Measurements from ENCODE around the gene HYCC1.
"Not testable (repeated sequence)": the region's sequence is repeated elsewhere in the genome, so short reads cannot be mapped to it uniquely, and the experiment has no call there.

The HYCC1 gene

DNA sequence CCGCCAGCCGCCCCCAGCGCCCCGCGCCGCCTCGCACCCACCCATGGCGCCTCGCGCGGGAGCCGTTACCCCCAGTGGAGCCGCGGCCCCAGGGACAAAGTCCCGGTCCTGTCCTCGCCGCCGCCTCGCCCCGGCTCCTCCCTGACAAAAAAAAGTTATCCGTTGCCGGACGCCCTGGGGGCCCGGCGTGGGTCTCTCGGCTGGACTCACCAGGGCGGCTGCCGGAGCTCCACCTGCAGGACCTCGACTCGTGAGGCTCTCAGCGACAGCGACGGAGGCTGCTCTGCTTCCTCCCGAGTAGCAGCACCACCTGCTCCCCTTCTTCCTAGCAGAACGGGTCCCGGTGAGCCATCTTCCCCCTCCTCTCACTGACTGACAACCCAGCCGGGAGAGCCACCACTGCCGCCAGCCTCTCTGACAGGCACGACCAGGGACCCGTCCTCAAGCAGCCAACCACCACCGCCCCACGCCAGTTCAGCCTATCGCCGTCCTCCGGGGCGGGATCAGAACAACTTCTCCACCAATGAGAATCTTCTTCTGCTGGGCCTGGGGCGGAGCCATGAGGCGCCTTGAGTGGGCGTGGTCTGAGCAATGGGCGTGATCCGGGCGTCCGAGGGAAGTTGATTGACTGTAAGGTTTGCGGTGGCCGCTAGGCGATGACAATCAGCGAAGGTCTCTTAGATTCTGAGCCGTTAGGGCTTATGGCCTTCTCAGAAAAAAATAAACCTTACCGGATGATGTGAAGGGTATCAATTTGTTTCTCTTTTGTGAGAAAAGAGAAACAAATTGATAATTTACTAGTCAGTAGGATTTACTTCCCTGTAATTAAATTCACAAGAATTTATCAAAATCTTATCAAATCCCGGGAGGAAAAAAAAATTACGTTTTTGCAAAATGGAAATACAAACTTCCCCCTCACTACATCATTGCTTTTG lies at the start of gene HYCC1:
Gene HYCC1, minus strand, starts transcription at position 416 of the 935 bp plus-strand sequence. CDS start 23,019 bp downstream, outside the sequence.
- DNase-seq = peak; percentile 98

DNA sequence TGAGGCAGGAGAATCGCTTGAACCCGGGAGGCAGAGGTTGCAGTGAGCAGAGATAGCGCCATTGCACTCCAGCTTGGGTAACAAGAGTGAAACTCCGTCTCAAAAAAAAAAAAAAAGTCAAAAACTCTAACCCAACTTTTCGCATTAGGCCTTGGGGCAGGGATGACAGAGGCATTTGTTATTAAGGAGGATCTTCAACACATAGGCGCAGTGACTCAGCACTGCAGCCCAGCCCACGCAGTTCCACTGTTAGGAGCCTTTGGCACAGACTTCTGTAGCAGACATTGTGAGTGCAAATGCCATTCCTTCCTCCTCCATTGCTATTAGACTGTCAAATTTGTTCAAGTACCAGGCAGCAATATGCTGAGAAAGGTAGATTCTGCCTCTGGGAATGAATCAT lies 48.5 kb upstream of the HYCC1 start:
- DNase-seq = peak; percentile 26

DNA sequence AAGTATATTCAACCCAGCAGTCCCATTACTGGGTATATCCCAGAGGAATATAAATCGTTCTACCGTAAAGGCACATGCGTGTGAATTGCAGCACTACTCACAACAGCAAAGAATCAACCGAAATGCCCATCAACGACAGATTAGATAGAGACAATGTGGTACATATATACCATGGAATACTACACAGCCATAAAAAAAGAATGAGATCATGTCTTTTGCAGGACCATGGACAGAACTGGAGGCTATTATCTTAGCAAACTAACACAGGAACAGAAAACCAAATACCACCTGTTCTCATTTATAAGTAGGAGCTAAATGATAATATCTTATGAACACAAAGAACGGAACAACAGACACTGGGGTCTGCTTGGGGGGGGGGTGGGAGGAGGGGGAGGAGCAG lies 47.4 kb upstream of the HYCC1 start:
- DNase-seq = no peak

DNA sequence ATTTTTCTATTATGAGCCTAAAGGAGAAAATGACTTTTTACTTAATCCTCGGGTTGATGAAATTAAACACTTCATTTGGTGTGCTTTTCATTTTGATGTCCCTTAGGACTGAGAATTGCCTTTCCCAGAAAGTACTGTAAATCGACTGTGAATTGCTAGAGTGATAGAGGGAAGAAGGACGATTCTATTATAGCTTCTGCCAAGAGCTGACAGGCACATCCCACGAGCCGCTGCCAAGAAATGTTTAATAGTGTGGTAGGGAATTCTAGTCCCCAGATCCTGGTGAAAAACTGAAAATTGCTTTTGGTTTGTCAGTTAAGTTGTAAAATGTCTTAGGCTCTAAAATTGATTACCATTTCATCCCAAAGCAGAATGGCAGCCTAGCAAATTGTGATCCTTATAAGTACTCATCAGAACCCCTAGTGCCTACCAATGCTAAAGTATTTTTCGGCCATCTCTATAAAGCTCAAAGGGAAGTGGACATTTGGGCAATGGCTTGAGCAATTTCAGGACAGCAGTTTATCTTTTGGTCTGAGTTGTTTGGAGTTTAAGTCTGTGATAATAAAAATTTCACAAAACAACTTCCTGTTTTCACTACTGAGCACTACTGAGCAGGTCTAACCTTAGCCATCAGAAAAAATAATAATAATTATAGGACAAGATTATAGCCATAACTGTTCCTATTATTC lies 44.6 kb upstream of the HYCC1 start:
- no peak for DNase-seq

DNA sequence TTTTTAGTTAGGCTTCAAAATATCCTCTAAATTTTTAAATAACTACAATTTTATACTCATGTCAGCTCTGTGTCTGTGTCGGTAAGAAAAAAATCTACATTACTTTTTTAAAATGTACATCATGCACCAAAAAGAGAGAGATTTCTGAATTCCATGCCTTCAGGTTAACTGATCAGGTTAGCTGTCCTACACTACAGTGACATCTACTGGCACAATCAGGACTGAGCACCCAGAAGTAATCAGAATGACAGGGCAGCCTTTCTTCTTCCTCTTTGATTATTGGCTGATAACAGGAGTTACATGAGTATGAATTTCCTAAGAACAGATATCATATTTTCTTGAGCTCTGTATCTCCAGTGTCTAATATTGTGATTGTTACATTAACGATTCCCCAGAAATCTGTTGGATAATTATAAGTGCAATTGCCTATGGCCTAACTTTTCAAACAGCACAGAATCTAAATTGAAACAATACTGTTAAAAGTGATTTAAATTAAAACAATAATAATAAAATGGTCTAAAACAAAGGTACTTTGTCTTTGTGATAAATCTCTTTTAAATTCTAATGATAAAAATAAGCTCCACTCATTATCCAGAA lies 41.8 kb upstream of the HYCC1 start:
- peak; percentile 74 for DNase-seq

DNA sequence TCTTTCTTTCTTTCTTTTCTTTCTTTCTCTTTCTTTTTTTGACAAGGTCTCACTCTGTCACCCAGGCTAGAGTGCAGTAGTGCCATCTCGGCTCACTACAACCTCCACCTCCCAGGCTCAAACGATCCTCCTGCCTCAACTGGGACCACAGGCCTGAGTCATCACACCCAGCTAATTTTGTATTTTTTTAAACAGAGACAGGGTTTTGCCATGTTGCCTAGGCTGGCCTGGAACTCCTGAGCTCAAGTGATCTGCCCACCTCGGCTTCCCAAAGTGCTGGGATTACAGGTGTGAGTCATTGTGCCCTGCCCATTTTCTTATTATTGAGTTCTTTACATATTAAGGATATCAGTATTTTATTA lies 37.2 kb upstream of the HYCC1 start:
- DNase-seq = not testable (repeated sequence)

DNA sequence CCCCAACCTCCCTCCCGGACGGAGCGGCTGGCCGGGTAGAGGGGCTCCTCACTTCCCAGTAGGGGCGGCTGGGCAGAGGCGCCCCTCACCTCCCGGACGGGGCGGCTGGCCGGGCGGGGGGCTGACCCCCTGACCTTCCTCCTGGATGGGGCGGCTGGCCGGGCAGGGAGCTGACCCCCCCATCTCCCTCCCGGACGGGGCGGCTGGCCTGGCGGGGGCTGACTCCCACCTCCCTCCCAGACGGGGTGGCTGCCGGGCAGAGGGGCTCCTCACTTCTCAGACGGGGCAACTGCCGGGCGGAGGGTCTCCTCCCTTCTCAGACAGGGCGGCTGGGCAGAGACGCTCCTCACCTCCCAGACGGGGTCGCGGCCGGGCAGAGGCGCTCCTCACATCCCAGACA lies 32.4 kb upstream of the HYCC1 start:
- DNase-seq = not testable (repeated sequence)

DNA sequence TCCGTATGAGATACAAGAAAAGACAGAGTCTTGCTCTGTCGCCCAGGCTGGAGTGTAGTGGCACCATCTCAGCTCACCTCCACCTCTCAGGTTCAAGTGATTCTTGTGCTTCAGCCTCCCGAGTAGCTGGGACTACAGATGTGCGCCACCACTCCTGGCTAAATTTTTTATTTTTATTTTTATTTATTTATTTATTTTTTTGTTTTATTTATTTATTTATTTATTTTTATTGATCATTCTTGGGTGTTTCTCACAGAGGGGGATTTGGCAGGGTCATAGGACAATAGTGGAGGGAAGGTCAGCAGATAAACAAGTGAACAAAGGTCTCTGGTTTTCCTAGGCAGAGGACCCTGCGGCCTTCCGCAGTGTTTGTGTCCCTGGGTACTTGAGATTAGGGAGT lies 31.2 kb upstream of the HYCC1 start:
- not testable (repeated sequence) for DNase-seq

DNA sequence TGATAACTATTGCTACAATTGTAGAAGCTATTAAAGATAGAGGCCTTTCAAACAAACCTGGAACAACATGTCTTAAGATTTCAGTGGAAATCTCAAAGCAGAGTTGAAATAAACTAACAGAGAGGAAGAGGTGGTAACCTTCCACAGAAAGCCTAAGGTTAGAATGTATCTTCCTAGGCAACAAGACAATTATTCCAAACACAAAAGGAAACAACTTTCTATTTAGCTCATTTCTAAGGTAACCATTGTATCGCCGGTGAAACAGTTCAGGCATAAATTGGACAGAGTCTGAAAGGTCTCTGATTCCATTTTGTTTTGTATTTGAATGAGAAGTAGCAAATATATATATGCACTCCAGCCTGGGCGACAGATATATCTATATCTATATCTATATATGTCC lies 30.7 kb upstream of the HYCC1 start:
- no peak for DNase-seq

DNA sequence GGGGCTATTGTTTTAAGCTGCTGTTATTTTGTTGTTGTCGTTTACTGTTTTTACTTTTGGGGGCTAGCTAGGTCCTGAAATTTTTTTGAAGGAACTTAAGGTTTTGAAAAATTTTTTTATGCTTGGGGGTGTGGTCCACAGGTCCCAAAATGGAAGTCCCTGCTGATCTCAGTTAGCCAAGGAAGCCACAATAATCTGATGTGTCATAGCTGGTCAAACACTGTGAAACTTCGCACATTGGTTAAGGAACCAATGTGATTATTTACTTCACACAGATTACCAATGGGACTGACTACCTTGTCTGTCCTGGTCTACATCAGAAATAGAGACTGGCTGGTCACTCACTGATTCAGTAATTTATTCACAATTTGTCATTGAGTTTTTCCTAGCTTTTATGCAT lies 29.5 kb upstream of the HYCC1 start:
- no peak for DNase-seq

DNA sequence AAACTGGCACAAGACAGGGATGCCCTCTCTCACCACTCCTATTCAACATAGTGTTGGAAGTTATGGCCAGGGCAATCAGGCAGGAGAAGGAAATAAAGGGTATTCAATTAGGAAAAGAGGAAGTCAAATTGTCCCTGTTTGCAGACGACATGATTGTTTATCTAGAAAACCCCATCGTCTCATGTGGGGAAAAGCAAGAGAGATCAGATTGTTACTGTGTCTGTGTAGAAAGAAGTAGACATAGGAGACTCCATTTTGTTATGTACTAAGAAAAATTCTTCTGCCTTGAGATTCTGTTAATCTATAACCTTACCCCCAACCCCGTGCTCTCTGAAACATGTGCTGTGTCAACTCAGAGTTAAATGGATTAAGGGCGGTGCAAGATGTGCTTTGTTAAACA lies 25.7 kb upstream of the HYCC1 start:
- DNase-seq = not testable (repeated sequence)

DNA sequence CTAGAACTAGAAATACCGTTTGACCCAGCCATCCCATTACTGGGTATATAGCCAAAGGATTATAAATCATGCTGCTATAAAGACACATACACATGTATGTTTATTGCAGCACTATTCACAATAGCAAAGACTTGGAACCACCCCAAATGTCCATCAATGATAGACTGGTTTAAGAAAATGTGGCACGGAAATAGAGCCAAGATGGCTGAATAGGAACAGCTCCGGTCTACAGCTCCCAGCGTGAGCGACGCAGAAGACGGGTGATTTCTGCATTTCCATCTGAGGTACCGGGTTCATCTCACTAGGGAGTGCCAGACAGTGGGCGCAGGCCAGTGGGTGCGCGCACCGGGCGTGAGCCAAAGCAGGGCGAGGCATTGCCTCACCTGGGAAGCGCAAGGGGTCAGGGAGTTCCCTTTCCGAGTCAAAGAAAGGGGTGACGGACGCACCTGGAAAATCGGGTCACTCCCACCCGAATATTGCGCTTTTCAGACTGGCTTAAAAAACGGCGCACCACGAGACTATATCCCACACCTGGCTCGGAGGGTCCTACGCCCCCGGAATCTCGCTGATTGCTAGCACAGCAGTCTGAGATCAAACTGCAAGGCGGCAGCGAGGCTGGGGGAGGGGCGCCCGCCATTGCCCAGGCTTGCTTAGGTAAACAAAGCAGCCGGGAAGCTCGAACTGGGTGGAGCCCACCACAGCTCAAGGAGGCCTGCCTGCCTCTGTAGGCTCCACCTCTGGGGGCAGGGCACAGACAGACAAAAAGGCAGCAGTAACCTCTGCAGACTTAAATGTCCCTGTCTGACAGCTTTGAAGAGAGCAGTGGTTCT lies 21.8 kb upstream of the HYCC1 start:
- not testable (repeated sequence) for DNase-seq

DNA sequence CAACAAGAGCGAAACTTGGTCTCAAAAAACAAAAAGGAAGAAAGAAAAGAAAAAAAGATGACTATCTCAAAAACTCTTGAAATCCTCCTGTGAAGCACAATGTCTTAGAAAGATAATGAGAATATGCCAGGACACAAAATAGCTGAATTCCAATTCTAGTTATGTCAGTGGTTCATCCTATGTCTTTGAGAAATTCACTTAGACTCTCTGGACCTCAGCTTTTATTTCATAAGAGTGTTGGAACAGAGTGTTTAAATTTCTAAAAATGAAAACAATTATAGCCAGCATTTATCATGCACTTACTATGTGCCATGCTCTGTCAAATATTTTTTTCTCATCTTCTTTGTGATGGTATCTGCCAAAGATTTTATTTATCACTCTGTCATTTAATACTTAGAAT lies 13.3 kb upstream of the HYCC1 start:
- no peak for DNase-seq

DNA sequence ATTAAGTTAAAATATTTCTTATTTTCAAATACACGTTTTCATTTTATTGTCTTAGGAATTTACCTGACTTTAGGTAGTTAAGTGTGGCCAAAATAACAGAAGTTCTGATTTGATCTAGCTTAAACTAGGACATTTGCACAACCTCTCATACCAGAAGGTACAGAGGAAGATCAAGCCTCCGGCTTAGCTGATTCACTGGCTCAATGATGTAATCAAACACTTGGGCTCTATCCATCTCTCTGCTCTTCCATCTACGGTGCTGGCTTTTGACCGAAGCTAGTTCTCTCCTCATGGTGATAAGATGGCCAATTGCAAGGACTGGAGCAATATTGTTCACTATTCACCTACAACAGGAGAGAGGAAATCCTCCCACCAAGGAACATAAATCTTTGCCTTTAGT lies 12.2 kb upstream of the HYCC1 start:
- DNase-seq = no peak

DNA sequence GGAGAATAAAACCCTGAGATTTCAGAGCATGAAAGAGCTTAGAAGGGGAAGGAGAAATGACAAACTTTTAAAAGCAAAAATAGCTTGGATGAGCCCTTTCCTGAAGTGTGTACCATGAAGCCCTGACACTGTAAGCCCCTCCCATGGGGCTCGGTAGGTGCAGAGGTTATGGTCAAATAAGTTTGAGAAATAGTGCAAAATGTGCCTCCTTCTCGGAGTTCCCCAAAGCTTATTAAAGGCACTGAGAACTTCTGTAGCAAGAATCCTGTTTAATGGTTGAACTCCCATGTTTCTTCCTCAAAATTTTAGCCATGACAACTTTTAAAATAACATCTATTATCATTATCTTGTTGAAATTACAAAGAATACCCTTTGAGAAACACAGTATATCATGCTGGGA lies 10.5 kb upstream of the HYCC1 start:
- DNase-seq = no peak

DNA sequence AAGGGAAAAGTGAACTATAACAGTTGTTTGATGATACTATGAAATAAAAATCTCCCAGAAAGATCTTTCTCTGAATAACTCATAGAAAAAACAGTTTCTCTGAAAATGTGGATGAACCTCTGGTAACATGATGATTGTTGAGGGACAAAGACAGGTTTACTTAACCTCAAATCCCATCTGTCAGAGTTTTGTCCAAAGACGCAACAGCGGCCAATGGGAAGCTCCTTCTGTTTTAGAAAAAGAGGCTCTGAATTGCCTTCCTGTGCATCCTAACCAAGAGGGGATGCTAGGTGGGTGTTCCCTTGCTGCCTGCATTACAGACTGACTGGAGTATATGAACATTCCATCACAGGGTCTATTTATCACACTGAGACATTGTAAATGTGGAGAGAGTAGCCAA lies 8.9 kb upstream of the HYCC1 start:
- no peak for DNase-seq

DNA sequence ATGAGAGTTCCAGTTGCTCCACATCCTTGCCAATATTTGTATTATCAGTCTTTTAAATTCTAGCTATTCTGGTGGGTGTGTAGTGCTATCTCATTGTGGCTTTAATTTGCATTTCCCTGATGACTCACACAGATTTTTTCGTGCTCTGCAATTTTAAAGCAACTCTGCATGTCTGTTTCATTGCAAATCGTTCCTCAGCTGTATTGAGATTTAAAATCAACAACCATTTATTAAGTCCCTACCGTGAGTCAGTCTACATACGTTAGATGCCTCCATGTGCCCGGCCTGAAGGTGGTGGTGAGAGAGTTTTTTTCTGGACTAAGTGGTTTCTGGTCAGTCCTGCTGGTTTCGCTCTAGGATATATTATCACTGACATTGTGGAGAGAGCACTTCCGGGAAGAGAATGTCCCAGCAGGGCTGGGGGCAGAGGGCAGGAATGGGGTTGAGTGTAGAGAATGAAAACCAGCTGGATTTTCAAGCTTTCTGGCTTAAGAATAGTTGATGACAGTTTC lies 8.4 kb upstream of the HYCC1 start:
- peak; percentile 86 for DNase-seq

DNA sequence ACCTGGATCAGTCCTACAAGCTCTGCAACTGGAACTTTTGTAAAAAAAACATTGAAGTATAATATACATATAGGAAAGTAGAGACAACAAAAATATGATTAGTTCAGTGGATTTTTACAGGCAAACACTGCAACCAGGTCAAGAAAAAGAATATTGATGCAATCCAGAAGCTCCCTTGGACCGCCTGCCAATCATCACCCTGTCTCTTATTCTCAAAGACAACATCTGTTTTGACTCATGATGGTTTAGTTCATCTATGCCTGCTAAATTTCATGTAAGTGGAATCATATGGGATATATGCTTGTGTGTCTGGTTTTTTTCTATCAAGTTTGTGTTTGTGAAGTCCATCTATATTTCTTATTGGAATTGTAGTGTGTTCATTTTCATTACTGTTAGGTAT lies 7.7 kb upstream of the HYCC1 start:
- peak; percentile 39 for DNase-seq

DNA sequence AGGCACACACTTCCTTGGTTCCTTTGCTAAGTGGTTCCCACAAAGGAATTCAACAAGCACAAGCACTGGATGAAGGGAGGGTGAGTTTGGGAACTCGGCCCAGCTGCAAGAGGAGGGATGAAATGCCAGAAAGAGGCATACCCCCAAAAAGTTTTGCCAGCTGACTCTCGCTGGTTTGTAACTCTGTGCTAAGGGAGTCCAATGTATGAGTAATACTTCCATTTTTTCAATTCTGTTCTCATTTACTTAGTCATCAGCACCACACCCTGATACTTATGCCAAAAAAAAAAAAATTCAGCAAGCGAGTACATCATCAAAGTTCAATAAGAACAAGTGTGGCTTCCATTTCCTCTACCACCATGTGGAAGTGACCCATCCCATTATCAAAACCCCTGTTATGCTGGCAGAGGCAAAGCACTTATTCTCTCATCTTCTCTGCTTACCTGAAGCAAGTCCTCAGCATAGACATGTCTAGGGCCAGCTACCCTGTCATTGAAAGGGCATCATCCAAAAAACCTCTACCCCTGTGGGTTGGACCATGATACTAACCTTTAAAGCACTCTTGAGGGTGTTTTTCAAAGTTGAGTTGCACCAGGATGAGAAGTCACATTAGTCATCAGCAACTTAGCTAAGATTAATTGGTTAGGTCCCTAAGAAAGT lies 6.9 kb upstream of the HYCC1 start:
- peak; percentile 89 for DNase-seq

DNA sequence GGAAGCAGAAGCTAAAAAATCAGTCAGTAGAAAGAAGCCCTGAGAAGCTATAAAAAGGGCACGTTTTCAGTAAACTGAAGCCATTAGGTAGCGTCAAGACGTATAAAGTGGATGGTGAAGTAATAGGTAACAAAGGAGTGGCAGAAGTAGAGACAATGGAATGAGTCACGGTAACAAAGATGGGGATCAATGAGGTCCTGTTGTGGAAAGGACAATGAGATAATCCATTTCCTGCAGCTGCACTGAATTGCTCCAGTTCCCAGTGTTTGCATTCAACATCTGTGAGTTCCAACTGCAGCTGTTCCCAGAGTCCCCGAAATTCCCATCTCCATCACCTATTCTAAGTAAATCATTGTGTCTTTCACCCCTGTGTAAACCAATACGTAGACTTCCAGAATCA lies 4.8 kb upstream of the HYCC1 start:
- DNase-seq = no peak

DNA sequence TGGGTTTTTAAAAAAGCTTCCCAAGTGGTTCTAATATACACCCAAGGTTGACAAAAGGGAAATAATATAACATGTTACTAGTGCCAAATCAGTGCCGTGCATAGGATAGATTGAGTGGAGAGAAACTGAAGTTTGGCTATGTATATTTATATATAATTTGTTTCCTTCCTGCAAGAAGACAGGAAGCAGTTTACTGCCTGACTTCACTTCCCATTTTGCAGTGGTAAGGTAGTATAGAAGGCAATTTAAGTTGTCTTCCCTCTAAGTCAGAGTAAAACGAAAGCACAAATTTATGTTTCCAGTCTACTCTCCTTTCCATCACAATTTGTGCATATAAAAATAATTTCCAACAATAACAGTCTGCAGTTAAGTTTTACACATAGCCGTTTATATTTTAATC lies 3.4 kb upstream of the HYCC1 start:
- DNase-seq = no peak

Measured in fibroblast of upper back skin (primary cell).